Activated CD4-positive, CD25-positive, alpha-beta regulatory T cell treated with anti-CD3 and anti-CD28 coated beads, Interleukin-2, amount 50 U/mL, for 16 hours (primary cell): ENCODE measurements around the gene PPP2R3A.
"Not testable (repeated sequence)": the region's sequence is repeated elsewhere in the genome, so short reads cannot be mapped to it uniquely, and the experiment has no call there.

Source experiments
- DNase-seq: peaks from one replicate; pipeline ENCODE4 v3.0.0-alpha.2; 2020; ENCODE audit warnings: low read depth, low spot score

Gene PPP2R3A

GRCh38 chr3:135965506-135966270, at the start of gene PPP2R3A:
Gene PPP2R3A (plus strand): TSS chr3:135965728. CDS start chr3:136001499, 35,771 bp downstream.
- no peak for DNase-seq

GRCh38 chr3:135916310-135916709, 49.2 kb upstream of the PPP2R3A start:
- DNase-seq = no peak

GRCh38 chr3:135917076-135917475, 48.5 kb upstream of the PPP2R3A start:
- no peak for DNase-seq

GRCh38 chr3:135917927-135918597, 47.5 kb upstream of the PPP2R3A start:
- no peak for DNase-seq

GRCh38 chr3:135918600-135918999, 46.9 kb upstream of the PPP2R3A start:
- DNase-seq = no peak

GRCh38 chr3:135920275-135920674, 45.3 kb upstream of the PPP2R3A start:
- no peak for DNase-seq

GRCh38 chr3:135922903-135923250, 42.7 kb upstream of the PPP2R3A start:
- no peak for DNase-seq

- no peak for DNase-seq
Observed at GRCh38 chr3:135924506-135924905, 41.0 kb upstream of the PPP2R3A start.

- DNase-seq = no peak
Observed at GRCh38 chr3:135926664-135927063, 38.9 kb upstream of the PPP2R3A start.

GRCh38 chr3:135927155-135927554, 38.4 kb upstream of the PPP2R3A start:
- DNase-seq = no peak

GRCh38 chr3:135929670-135930069, 35.9 kb upstream of the PPP2R3A start:
- DNase-seq = no peak

GRCh38 chr3:135930255-135930654, 35.3 kb upstream of the PPP2R3A start:
- DNase-seq = no peak

GRCh38 chr3:135935171-135935570, 30.4 kb upstream of the PPP2R3A start:
- not testable (repeated sequence) for DNase-seq

GRCh38 chr3:135937766-135938165, 27.8 kb upstream of the PPP2R3A start:
- not testable (repeated sequence) for DNase-seq

- no peak for DNase-seq
Observed at GRCh38 chr3:135944831-135945230, 20.7 kb upstream of the PPP2R3A start.

GRCh38 chr3:135950941-135951340, 14.6 kb upstream of the PPP2R3A start:
- no peak for DNase-seq

GRCh38 chr3:135964160-135964955, 1.2 kb upstream of the PPP2R3A start:
- DNase-seq = no peak

GRCh38 chr3:135965129-135965505, 411 bp upstream of the PPP2R3A start:
- DNase-seq = no peak

GRCh38 chr3:135966271-135966961, 888 bp downstream of the PPP2R3A start:
- DNase-seq = no peak

GRCh38 chr3:135966962-135967274, 1.4 kb downstream of the PPP2R3A start:
- DNase-seq = no peak

- no peak for DNase-seq
Observed at GRCh38 chr3:135967867-135968266, 2.3 kb downstream of the PPP2R3A start.

GRCh38 chr3:135970506-135971116, 5.1 kb downstream of the PPP2R3A start:
- DNase-seq = no peak
